Stimulated activated CD8-positive, alpha-beta memory T cell treated with anti-CD3 and anti-CD28 coated beads, Interleukin-4, amount 100 ng/mL, for 24 hours (primary cell): ENCODE data around the gene UBE2G1.
"Not testable (repeated sequence)": the region's sequence is repeated elsewhere in the genome, so short reads cannot be mapped to it uniquely, and the experiment has no call there.

Source experiments
- DNase-seq: peaks from one replicate; pipeline ENCODE4 v3.0.0-alpha.2; 2020; ENCODE audit warnings: low read depth

The UBE2G1 gene

DNA sequence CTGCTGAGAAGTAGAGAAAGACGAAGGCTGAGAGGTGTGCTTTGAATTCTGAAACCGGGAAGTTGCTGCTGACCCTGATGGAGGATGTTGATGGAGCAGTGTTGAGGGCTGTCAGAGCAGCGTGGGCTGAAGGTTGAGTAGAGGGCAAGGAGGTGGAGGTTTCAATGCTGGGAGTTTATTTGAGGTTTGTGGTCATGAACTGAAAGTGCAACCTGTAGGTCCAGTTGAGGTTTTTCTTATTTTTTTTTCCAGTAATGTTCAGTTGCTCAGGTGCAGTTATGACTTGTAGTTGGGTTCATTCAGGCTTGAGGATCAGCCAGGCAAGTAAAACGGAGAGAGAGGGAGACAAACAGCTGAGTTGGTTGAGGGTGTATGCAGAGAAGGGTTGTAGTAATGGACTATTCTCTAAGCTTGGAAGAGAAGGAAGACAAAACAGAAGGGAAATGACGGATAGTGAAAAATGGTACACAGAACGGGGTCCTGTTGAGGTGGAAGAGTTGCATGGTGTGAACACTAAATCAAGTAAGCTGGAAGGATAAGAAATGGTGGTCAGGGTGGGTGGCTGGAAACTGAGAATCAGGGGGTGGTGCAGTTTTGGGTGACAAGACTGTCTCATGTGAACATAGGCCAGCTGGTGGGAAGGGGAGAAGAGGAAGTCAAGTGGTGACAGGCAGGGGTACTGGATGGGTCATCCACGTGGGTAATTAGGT lies 8.7 kb upstream of the UBE2G1 start:
- DNase-seq = peak; percentile 33

GRCh38 chr17:4369557-4370230 lies 3.2 kb upstream of the UBE2G1 start:
- DNase-seq = no peak

GRCh38 chr17:4368341-4368740 lies 1.9 kb upstream of the UBE2G1 start:
- no peak for DNase-seq

DNA sequence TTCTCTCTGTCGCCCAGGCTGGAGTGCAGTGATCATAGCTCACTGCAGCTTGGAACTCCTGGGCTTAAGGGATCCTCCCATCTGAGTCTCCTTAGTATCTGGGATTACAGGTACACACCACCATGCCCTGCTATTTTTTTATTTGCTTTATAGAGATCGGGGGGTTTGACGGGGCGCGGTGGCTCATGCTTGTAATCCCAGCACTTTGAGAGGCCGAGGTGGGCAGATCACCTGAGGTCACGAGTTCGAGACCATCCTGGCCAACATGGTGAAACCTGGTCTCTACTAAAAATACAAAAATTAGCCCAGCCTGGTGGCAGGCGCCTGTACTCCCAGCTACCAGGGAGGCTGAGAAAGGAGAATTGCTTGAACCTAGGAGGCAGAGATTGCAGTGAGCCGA lies 702 bp upstream of the UBE2G1 start:
- not testable (repeated sequence) for DNase-seq

DNA sequence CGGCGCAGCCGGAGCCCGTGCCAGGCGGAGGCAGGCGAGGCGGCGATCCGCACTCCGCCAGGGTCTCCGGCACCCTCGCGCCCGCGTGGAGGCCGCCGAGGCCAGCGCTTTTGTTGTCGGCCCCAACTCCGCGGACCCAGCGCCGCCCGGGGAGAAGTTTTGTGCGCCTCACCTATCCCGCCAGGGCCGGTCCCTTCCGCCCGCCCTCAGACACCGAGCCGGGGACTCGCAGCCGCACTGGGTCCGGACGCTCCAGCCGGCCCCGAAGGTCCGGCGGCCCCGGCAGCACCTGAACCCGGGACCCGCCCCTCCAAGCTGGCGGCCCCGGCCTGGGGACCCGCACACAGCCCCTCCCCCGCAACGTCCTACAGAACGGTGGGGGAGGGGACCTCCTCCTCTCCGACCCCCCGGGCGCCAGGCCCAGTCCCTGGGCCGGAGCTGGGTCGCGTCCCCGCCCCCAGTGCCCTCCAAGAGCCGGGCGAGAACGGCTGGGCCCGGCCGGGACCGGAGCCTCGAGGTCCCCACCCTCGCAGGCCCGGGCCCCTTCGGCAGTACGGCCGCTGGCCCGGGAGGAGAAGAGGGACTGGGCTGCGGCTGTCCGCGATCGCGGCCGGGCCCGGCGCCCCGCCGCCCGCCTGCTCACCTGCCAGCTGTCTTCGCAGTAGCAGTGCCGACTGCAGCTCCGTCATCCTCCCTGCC lies 698 bp downstream of the UBE2G1 start:
- peak; percentile 14 for DNase-seq

- peak; percentile 83 for DNase-seq
Measured at GRCh38 chr17:4365103-4365627, 1.3 kb downstream of the UBE2G1 start.

DNA sequence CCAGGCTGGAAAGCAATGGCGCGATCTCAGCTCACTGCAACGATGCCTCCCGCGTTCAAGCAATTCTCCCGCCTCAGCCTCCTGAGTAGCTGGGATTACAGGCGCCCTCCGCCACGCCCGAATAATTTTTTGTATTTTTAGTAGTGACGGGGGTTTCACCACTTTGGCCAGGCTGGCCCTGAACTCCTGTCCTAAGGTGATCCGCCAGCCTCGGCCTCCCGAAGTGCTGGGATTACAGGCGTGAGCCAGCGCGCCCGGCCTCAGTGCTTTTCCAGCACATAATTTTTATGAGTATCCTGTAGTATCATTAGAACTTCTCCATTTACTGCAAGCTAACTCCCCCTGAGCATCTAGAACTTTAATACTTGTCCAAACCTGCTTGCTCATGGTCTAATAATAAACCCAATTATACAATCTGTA lies 1.8 kb downstream of the UBE2G1 start:
- no peak for DNase-seq

DNA sequence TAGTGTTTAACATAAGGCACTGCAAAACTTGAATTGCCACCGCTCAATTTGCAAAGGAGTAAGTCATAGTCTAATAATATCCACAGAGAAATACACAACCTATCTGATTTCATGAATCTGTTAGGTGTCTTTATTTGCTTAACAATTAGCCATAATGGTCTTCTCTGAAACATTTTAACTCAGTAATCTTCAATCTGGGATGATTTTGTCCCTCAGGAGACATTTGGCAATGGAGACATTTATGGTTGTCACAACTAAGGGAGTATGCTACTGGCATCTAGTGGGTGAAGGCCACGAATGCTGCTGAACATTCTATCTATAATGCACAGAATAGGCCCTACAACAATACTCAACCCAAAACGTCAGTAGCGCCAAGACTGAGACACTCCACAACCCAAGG lies 4.3 kb downstream of the UBE2G1 start:
- DNase-seq = no peak

GRCh38 chr17:4358154-4358553 lies 8.3 kb downstream of the UBE2G1 start:
- DNase-seq = no peak

GRCh38 chr17:4357671-4358070 lies 8.8 kb downstream of the UBE2G1 start:
- DNase-seq = no peak

DNA sequence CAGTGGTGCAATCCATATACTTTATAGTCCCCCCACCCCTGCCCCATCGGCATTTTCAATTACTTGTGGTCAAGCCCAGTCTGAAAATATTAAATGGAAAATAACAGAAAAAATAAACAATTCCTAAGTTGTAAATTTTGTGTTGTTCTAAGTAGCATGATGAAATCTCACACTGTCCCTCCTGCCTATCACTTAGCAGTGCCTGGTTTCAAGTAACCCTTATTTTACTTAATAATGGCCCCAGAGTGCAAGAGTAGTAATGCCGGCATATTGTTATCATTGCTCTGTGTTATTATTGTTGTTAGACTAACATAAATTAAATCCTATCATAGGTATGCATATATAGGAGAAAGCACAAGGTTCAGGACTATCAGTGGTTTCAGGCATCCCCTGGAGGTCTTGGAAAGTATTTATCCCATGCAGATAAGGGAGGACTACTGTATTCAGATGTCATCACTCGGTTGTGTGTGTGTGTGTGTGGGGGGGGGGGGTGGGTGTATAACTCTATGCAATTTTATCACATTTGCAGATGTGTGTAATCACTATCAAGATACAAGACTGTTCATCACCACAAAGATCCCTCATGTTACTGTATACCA lies 9.3 kb downstream of the UBE2G1 start:
- DNase-seq = no peak

GRCh38 chr17:4354862-4355514 lies 11.5 kb downstream of the UBE2G1 start:
- no peak for DNase-seq

DNA sequence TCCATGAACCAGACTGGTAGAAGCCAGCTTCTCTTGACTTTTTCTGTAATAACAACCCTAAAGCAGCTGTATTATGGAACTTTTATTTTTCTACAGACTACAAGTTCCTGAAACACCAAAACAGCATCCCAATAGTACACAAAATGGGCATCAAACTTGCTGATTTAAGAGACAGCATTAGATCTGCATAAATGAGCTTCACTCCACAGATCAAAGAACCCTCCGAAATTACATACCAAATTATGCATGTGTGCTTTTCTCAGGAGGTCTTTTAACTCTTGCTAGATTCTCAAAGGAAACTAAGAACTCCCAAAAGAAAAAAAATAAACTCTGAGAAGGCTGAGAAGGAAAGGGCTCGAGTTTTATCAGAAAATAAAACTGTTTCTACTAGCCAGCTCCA lies 12.3 kb downstream of the UBE2G1 start:
- DNase-seq = no peak

- DNase-seq = not testable (repeated sequence)
Measured at GRCh38 chr17:4350214-4350613, 16.3 kb downstream of the UBE2G1 start.

DNA sequence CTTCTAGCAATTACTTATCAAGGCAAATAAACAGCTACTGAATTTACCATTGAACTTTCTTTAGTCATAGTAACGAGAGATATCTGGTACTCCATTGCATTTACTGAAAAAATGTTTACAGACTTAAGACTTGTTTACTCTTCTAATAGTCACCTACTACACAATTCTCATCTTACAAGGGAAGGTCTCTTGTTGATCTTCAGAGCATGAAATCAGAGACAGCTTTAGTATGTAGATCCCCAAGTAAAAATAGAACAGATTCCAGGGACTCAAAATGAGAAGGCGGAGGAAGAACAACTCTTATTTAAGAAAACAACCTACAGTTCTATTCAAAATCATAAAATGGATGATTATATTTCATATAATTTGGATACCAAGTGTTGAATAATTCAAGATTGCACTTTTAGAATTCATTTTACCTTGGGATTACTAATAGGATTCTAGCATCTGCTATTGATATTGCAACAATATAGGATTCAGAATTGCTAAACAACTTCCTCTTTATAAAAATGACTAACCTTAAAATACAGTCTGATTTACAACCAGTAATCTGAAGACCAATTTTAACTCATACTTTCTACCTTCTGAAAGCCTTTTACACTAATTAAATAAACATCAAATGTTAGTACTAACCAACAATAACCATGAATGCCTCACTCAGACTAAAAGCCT lies 20.8 kb downstream of the UBE2G1 start:
- no peak for DNase-seq

DNA sequence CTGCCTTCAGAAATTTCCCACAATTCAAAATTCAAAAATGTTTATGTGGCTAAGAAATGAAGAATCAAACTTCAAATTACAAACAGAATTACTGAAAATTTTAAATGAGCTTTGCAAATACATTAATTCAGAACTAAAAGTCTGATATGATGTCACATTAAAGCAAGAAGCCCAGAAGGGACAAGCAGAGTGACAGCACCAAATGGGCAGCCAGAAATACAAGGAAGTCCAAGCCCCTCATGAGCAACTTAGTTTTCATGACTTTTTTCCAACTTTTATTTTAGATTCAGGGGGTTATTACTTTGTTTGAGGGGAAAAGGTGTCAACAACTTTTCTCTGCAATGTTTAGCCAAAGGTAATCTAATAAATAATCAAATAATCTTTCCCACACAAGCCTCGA lies 21.5 kb downstream of the UBE2G1 start:
- no peak for DNase-seq

DNA sequence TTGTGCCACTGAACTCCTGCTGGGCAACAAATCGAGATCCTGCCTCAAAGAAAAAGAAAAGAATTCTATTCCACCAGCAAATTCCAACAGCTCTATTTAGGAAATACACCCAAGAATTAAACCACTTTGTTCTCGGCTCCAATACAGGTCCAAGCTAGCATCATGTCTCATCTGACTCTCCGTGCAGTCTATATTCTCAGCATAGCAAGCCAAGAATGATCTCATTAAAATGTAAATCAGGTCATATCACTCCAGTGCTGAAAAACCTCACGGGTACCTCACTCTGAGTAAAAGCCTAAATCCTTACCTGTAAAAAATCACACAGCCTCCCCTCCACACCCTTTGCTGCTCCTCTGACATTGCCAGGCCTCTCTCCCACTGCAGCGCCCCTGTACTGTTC lies 23.9 kb downstream of the UBE2G1 start:
- no peak for DNase-seq

DNA sequence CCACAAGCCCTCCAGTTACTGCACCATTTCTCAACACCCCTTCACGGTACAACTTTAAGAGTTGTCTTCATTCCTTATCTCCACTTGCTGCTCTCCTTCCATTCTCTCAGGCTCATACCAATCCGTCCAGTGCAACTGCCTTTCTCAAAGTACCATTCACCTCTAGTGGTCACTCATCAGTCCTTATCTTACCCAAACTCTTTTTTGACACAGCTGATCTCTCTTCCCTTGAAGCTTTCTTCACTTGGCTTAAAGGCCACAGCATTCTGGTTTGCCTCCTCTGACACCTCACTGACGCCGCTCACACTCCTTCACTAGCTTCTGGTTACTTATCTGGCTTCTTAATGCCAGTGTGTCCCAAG lies 24.9 kb downstream of the UBE2G1 start:
- DNase-seq = no peak

GRCh38 chr17:4340914-4341615 lies 25.4 kb downstream of the UBE2G1 start:
- no peak for DNase-seq

GRCh38 chr17:4334776-4335584 lies 31.5 kb downstream of the UBE2G1 start:
- no peak for DNase-seq
